SU-DHL-6 (cell line): ENCODE measurements around the gene KYAT1.

Experiments
- CTCF ChIP-seq: fragments of 200-600 bp; sonication (generic); IDR thresholded peaks from one replicate; pipeline ENCODE4 v1.5.1; 2017; ENCODE audit warnings: antibody characterized with exemption, mild to moderate bottlenecking, low read length, moderate library complexity; ENCODE audit not compliant: insufficient read depth, poor library complexity, severe bottlenecking
- EZH2phosphoT487 ChIP-seq: fragments of 200-600 bp; sonication (generic), shearing (Covaris generic); conservative IDR thresholded peaks from 2 replicates; pipeline ENCODE4 v1.6.1; 2018; ENCODE audit warnings: mild to moderate bottlenecking, antibody characterized with exemption, low read length, moderate library complexity, mixed read lengths

GRCh38 chr9:128918921-128919320 lies 37.2 kb upstream of the KYAT1 start:
- TF ChIP-seq CTCF (no peak), EZH2phosphoT487 (no peak)
